ENCODE measurements around the gene IGF1R.

DNA sequence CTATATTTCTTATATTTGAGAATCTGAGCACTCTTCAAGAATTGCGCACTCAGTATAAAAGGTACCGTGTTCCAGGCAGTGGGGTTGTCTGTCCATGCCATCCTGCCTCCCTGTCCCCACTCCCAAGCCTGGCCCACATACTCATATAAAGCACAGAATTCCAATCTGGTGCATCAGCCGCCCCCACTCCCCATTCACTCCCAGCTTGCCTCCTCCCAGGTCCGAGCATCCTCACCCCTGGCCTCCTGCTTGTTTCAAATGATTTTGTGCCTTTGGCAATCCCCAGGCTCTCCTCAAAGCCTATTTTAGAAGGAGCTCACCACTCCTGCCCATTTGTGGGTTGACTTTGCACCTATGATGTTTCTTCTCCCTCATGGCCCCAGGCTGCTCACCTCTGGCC is 22.2 kb upstream of the IGF1R start:
- no peak for TF ChIP-seq POLR2A (IDR thresholded peaks at IDR 0.05)
- TF ChIP-seq, protein P1, sequence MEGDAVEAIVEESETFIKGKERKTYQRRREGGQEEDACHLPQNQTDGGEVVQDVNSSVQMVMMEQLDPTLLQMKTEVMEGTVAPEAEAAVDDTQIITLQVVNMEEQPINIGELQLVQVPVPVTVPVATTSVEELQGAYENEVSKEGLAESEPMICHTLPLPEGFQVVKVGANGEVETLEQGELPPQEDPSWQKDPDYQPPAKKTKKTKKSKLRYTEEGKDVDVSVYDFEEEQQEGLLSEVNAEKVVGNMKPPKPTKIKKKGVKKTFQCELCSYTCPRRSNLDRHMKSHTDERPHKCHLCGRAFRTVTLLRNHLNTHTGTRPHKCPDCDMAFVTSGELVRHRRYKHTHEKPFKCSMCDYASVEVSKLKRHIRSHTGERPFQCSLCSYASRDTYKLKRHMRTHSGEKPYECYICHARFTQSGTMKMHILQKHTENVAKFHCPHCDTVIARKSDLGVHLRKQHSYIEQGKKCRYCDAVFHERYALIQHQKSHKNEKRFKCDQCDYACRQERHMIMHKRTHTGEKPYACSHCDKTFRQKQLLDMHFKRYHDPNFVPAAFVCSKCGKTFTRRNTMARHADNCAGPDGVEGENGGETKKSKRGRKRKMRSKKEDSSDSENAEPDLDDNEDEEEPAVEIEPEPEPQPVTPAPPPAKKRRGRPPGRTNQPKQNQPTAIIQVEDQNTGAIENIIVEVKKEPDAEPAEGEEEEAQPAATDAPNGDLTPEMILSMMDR (IDR thresholded peaks at IDR 0.05), result no peak
